ENCODE data around the gene ARL14. TPM values are rescaled to one million over a fixed set of nuclear protein-coding genes. Genes with fewer than 3 reads are reported as not detected.

The ARL14 gene
- polyA plus RNA-seq (ENCODE audit: insufficient read length in 3 of 3), result under 1 TPM in 2 of 3 donors, not detected in 1; 0.17 to 0.18 TPM
- long read RNA-seq, donor 1, result 0 reads
- long read RNA-seq, donor 2, partial matches to known transcripts, result 0 of 1 reads
- long read RNA-seq, donor 2, other reads (novel, unspliced or antisense), result 0 of 1 reads
- long read RNA-seq, donor 3, result 0 reads
- long read RNA-seq, donor 4, transcript ARL14-201 (1 exons, 1,294 nt), result major isoform, 8 of 8 reads
- long read RNA-seq, donor 4, partial matches to known transcripts, result 0 of 8 reads
- long read RNA-seq, donor 4, other reads (novel, unspliced or antisense), result 0 of 8 reads
- long read RNA-seq, donor 5, result 0 reads
- long read RNA-seq, donor 6, partial matches to known transcripts, result 0 of 1 reads
- long read RNA-seq, donor 6, other reads (novel, unspliced or antisense), result 0 of 1 reads
- long read RNA-seq, donor 7, partial matches to known transcripts, result 0 of 2 reads
- long read RNA-seq, donor 7, other reads (novel, unspliced or antisense), result 0 of 2 reads
- long read RNA-seq, donor 8, result 0 reads
- long read RNA-seq, donor 9, result 0 reads
- long read RNA-seq, donor 10, result 0 reads
- long read RNA-seq, donor 11, result 0 reads
- long read RNA-seq, donor 12, partial matches to known transcripts, result 0 of 2 reads
- long read RNA-seq, donor 12, other reads (novel, unspliced or antisense), result 0 of 2 reads
- long read RNA-seq, donor 13, result 0 reads
- long read RNA-seq, donor 14, result 0 reads
- long read RNA-seq, donor 15, transcript ARL14-201 (1 exons, 1,294 nt), result major isoform, 19 of 19 reads
- long read RNA-seq, donor 15, partial matches to known transcripts, result 0 of 19 reads
- long read RNA-seq, donor 15, other reads (novel, unspliced or antisense), result 0 of 19 reads
- long read RNA-seq, donor 16, result 0 reads

DNA sequence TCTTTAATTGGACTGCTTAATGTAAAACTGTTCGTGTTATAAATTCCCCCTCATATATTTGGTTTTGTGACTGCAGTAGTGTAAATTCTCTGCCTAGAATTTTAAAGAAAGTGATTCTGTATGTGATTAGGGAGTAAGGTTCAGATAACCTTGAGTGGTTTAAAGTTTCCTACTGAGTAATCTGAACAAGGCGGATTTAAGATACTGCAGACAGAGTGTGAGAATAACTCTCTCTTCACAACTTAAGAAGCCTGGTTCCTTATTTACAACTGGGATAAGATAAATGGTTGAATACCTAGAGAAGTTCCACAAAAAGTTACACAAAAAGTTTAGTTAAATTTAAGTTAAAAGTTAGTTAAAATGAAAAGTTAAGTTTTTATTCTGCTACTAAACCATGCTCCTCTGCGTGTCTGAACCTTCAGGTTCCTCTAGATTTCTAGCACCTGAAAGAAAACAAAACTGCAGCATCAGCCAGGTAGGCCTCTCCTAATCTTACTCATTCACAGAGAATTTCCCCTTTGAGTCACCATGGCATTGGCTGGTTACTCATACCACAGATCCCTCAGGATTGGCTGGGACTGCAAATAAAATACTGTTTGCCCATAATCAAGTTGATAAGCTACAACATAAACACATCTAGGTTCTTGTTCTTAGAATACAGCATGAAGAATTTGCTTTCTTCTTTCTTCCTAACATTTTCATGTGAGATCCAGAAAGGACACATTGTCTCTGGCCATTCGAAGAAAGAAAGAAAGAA, at the start of gene ARL14:
Gene ARL14 (plus strand): TSS at position 614 of the 757 bp plus-strand sequence. CDS start 187 bp downstream, outside the sequence.
- DNase-seq, result no peak

GRCh38 chr3:160629491-160629890, 47.5 kb upstream of the ARL14 start:
- no peak for DNase-seq

GRCh38 chr3:160633361-160634083, 43.4 kb upstream of the ARL14 start:
- DNase-seq, result no peak

DNA sequence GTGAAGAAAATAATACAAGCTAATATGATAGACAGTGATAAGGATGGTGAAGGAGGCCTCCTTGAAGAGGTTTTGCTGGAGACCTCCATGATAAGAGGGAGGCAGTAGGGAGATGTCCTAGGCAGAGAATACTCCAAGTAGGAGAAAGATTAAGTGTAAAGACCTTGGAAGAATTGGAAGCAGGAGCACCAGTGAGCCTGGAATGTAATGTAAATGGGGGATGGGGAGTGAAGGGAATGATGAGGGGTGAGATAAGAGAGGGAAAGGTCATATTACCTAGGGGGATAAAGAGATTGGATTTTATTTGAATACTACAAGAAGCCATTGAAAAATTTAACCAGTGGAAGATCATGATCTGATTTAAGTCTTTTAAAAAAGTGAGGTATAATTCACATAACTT, 41.7 kb upstream of the ARL14 start:
- DNase-seq, result no peak

GRCh38 chr3:160637086-160637485, 39.9 kb upstream of the ARL14 start:
- no peak for DNase-seq

DNA sequence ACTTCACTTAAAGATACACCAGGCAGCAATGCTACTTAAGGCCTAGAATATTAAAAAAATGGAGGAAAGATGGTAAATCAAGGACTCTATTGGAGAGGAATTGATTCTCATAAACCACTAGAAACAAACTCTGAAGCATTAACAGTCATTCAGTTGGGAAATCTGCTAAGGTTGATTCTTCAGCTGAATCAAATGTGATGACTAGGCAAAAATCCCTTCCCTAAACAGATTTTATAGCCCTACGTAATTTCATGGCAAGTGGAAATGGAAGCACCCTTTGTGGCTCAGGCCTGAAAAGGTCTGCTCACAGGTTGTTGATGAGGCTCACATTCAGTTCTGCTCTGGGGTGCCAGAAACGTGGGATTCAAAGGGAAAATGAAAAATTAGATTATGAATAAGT, 38.8 kb upstream of the ARL14 start:
- DNase-seq, result no peak

GRCh38 chr3:160641665-160642309, 35.2 kb upstream of the ARL14 start:
- peak; percentile 19 for DNase-seq

DNA sequence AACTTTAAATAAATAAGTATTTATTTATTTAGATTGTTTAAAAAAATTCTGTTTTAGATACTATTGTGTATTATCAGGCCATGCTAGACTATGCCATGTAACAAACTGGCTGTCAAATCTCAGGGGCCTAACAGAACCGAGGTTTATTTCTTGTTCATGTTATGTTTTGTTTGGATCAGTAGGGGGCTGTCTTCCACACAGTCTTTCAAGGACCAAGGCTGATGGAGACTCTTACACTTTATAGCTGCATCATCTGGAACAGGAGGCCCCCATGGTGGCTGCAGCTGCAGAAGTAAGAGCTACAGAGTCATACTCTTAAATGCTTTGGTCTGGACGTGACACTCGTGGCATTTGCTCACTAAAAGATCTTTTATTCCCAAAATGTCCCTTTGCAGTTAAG, 33.0 kb upstream of the ARL14 start:
- no peak for DNase-seq

- no peak for DNase-seq
These were observed 32.5 kb upstream of the ARL14 start for GRCh38 chr3:160644491-160644890.

DNA sequence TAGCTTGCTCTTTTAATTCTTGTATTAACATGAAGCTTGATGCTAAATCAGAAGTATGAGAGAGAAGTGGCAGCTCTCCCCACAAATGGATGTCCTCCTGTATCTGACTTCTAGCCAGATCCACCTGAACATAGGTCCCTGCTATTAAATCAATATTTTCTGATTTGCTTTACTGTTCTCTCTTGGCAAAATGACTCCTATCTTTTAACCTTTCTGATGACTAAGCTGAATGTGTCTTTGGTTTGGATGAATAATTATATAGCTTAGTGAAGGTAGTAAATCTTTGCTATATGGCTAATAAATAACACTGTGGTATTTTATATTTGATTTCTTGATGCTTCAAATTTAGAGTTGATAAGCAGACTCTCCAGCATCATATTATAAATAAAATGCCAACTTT, 28.3 kb upstream of the ARL14 start:
- no peak for DNase-seq

DNA sequence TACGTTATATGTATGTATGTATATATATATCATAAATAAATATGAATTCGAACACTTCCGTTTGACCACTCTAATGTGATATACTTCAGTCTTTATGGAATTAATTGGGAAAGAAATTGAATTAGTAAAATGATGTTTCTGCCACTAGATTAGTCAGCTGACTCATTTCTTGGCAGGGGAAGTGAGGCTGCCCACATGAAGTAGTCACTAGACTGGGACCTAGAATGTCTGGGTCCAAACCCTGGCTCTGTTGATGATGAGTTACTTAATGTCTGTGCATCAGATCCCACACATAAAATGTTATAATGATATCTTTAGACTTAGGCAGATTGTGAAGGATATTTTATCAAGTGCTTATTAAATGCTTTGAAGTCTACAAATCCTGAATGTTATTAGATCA, 27.4 kb upstream of the ARL14 start:
- no peak for DNase-seq

GRCh38 chr3:160653512-160653911, 23.4 kb upstream of the ARL14 start:
- no peak for DNase-seq

DNA sequence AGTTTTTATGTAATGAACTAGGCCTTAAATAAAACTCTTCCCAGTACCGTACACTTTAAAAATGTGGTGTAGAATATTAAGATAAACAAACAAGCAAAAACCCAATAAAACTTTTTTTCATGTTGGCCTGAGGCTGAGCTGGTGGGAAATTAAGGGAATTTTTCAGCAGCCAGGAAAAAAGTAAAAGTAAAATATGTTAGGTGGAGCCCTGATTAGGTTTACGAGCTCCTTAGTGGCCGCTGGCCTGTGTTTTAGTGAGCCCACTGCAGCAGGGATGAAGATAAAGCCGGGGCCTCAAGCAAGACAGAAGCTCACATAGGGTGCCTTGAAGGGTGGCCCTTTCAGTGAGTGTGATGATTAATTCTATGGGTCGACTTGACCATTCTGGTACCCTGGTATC, 16.1 kb upstream of the ARL14 start:
- DNase-seq, result no peak

GRCh38 chr3:160661660-160662059, 15.3 kb upstream of the ARL14 start:
- DNase-seq, result no peak

DNA sequence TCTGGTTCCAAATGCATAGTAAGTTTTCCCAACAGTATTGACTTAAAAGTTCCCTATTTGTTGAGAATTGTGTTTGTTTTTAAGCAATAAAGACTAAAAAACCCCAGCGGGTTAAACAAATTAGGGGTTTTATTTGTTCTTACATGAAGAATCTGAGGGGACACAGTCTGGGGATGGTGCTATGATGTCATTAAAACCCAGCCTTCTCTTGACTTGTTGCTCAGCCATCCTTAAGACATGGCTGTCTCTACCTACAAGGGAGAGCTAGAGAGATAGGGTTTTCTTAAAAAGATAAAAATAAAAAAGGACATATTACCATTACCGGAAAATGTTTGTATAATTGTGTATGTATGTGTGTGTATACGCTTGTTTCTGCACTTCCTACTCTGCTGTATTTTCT, 11.7 kb upstream of the ARL14 start:
- no peak for DNase-seq

DNA sequence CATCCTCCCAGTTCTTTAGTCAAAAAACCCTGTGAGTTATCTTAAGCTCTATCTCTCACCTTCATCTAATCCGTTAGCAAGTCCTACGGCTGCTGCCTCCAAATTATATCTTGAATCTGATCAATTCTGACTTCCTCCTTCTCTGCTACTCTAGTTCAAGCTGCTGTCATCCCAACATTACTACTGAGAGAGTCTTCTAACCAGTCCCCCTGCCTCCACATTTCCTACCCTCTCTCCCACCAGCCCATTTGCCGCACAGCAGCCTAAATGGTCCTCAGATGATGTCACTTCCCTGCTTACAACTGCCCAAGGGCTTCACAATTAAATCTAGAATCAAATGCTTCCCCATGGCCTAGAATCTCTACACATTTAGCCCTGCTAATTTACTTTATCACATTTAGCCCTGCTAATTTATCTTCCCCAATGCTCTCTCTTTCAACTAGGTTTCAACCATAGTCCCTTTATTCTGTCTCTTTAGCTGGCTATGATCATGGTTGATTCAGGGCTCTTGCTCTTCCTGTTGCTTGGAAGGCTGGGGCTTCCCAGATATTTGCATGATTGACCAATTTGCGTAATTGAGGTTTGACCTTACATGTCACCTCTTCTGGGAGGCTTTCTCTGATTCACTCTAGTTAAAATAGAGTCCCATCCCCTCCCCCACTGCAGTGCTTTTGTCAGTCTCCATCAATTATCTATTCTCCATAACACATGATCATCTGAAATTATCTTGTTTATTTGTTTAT, 11.0 kb upstream of the ARL14 start:
- DNase-seq, result no peak

DNA sequence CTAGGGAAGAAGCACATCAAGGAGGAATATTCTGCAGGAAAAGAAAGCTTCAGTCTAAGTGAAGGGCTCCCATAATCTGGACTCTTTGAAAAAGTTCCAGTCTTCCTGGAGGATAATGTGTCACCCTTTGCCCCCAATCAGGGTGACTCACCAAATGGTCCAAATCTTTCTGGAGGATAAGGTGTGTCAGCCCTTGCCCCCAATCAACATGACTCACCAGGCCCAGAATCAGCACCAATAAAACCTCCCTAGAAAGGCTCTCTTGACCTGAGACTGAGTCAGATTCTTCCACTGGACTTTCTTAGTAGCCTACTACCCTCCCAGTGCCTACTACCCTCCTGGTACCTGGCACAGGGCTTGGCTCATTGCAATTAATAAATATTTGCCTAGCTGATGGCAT, 9.5 kb upstream of the ARL14 start:
- DNase-seq, result no peak

DNA sequence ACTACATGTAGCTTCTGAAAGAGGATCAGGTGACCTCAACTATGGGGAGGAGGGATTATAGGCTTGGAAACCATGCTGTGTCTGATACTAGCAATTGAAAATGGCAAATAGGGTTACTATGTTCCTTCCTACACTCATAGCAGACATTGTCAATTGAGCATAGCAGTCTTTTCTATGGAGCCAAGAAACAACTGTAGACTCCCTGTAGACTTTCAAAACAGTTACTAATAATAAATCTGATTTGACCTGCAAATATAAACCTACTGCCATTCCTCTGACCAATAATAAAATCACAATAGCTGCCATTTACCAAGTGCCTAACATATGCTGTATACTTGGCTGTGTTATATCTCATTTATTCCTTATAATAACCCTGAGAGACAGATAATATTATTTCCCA, 8.5 kb upstream of the ARL14 start:
- DNase-seq, result no peak

- no peak for DNase-seq
These were observed 5.7 kb upstream of the ARL14 start for GRCh38 chr3:160671231-160671630.

- no peak for DNase-seq
These were observed 5.0 kb upstream of the ARL14 start for GRCh38 chr3:160671995-160672394.
